Ishikawa (cell line): ENCODE data around the gene ADAM11.

Source experiments
- CEBPB ChIP-seq: IDR thresholded peaks from 2 replicates; pipeline ENCODE4 v1.6.1; 2012
- CREB1 ChIP-seq: IDR thresholded peaks from 2 replicates; pipeline ENCODE4 v1.6.1; 2012; ENCODE audit warnings: low read depth
- EGR1 ChIP-seq: IDR thresholded peaks from 2 replicates; pipeline ENCODE4 v1.6.1; 2012
- EP300 ChIP-seq: IDR thresholded peaks from 2 replicates; pipeline ENCODE4 v1.6.1; 2012; ENCODE audit warnings: borderline replicate concordance
- FOXM1 ChIP-seq: IDR thresholded peaks from 2 replicates; pipeline ENCODE4 v1.6.1; 2012; ENCODE audit warnings: low read depth, borderline replicate concordance
- NFIC ChIP-seq: IDR thresholded peaks from 2 replicates; pipeline ENCODE4 v1.6.1; 2012
- RAD21 ChIP-seq: IDR thresholded peaks from 2 replicates; pipeline ENCODE4 v1.6.1; 2012; ENCODE audit warnings: low read depth
- TAF1 ChIP-seq: IDR thresholded peaks from 2 replicates; pipeline ENCODE4 v1.6.1; 2012; ENCODE audit warnings: low read depth, mild to moderate bottlenecking
- TCF12 ChIP-seq: IDR thresholded peaks from 2 replicates; pipeline ENCODE4 v1.6.1; 2012; ENCODE audit warnings: low read depth
- TEAD4 ChIP-seq: IDR thresholded peaks from 2 replicates; pipeline ENCODE4 v1.6.1; 2012
- YY1 ChIP-seq: IDR thresholded peaks from 2 replicates; pipeline ENCODE4 v1.6.1; 2012; ENCODE audit warnings: low read depth
- ZBTB7A ChIP-seq: IDR thresholded peaks from 2 replicates; pipeline ENCODE4 v1.6.1; 2012; ENCODE audit warnings: low read depth
- TF ChIP-seq, protein P1 (sequence below): IDR thresholded peaks from 2 replicates; pipeline ENCODE4 v1.6.1; 2012
- TF ChIP-seq, protein P2 (sequence below): IDR thresholded peaks from 2 replicates; pipeline ENCODE4 v1.6.1; 2012
- TF ChIP-seq, protein P3 (sequence below): IDR thresholded peaks from 2 replicates; pipeline ENCODE4 v1.6.1; 2012; ENCODE audit warnings: low read depth, mild to moderate bottlenecking

ADAM11 gene

GRCh38 chr17:44775136-44775837, 16.5 kb downstream of the ADAM11 start:
- TF ChIP-seq YY1 (peak; percentile 69; the same call in 1 of the 2 replicates), TEAD4 (0 out of 2 replicates have a peak, but pooled peaks have one; percentile 18), TCF12 (no peak), CEBPB (no peak), TAF1 (peak; percentile 27; the same call in 1 of the 2 replicates), CREB1 (peak; percentile 50; the same call in 1 of the 2 replicates)
- TF ChIP-seq, protein P1, sequence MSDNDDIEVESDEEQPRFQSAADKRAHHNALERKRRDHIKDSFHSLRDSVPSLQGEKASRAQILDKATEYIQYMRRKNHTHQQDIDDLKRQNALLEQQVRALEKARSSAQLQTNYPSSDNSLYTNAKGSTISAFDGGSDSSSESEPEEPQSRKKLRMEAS = peak; percentile 96
- TF ChIP-seq, protein P2, sequence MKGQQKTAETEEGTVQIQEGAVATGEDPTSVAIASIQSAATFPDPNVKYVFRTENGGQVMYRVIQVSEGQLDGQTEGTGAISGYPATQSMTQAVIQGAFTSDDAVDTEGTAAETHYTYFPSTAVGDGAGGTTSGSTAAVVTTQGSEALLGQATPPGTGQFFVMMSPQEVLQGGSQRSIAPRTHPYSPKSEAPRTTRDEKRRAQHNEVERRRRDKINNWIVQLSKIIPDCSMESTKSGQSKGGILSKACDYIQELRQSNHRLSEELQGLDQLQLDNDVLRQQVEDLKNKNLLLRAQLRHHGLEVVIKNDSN = peak; percentile 19; the same call in 1 of the 2 replicates

GRCh38 chr17:44775838-44776621, 17.2 kb downstream of the ADAM11 start:
- TF ChIP-seq TEAD4 (no peak), ZBTB7A (no peak), CEBPB (no peak), EGR1 (no peak), TCF12 (no peak), TAF1 (no peak; the same call in 1 of the 2 replicates), CREB1 (no peak; the same call in 1 of the 2 replicates)
- TF ChIP-seq, protein P1 = no peak
- TF ChIP-seq, protein P3, sequence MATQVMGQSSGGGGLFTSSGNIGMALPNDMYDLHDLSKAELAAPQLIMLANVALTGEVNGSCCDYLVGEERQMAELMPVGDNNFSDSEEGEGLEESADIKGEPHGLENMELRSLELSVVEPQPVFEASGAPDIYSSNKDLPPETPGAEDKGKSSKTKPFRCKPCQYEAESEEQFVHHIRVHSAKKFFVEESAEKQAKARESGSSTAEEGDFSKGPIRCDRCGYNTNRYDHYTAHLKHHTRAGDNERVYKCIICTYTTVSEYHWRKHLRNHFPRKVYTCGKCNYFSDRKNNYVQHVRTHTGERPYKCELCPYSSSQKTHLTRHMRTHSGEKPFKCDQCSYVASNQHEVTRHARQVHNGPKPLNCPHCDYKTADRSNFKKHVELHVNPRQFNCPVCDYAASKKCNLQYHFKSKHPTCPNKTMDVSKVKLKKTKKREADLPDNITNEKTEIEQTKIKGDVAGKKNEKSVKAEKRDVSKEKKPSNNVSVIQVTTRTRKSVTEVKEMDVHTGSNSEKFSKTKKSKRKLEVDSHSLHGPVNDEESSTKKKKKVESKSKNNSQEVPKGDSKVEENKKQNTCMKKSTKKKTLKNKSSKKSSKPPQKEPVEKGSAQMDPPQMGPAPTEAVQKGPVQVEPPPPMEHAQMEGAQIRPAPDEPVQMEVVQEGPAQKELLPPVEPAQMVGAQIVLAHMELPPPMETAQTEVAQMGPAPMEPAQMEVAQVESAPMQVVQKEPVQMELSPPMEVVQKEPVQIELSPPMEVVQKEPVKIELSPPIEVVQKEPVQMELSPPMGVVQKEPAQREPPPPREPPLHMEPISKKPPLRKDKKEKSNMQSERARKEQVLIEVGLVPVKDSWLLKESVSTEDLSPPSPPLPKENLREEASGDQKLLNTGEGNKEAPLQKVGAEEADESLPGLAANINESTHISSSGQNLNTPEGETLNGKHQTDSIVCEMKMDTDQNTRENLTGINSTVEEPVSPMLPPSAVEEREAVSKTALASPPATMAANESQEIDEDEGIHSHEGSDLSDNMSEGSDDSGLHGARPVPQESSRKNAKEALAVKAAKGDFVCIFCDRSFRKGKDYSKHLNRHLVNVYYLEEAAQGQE = no peak
- TF ChIP-seq, protein P2 = no peak

GRCh38 chr17:44776628-44777393, 18.0 kb downstream of the ADAM11 start:
- TF ChIP-seq TCF12 (no peak), EP300 (no peak), TEAD4 (no peak), ZBTB7A (no peak), CREB1 (no peak), EGR1 (no peak), TAF1 (no peak), FOXM1 (no peak), YY1 (no peak), RAD21 (no peak), NFIC (no peak)
- TF ChIP-seq, protein P3 = no peak

DNA sequence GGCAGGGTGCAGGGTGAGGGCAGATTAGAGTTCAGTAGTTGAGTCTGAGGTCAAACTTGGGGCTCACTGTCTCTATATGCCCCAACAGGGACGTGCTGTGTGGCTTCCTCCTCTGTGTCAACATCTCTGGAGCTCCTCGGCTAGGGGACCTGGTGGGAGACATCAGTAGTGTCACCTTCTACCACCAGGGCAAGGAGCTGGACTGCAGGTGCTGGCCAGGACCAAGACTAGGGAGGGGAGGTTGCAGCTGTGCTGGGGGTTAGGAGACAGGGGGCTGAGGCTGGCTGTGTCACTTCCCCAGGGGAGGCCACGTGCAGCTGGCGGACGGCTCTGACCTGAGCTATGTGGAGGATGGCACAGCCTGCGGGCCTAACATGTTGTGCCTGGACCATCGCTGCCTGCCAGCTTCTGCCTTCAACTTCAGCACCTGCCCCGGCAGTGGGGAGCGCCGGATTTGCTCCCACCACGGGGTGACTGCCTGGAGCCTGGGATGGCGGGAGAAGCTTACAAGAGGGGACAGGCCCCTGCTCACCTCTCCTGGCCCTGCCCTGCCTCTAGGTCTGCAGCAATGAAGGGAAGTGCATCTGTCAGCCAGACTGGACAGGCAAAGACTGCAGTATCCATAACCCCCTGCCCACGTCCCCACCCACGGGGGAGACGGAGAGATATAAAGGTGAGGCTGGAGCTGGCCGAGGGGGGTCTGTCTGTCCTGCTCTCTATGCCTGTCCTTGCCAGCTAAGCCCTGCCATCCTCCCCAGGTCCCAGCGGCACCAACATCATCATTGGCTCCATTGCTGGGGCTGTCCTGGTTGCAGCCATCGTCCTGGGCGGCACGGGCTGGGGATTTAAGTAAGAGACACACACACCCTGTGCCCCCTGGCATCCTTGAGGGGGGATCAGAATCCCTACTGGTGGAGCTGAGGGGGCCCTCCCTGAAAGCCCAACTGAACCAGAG, 18.9 kb downstream of the ADAM11 start:
- TF ChIP-seq FOXM1 = no peak
- no peak for TF ChIP-seq YY1
- TF ChIP-seq, protein P1 = no peak
- TF ChIP-seq EGR1 = no peak
- TF ChIP-seq RAD21 = no peak
- TF ChIP-seq CEBPB = no peak
- TF ChIP-seq TCF12 = no peak
- no peak for TF ChIP-seq CREB1
- no peak for TF ChIP-seq TAF1
- TF ChIP-seq EP300 = no peak
- TF ChIP-seq NFIC = no peak
- no peak for TF ChIP-seq ZBTB7A
- TF ChIP-seq TEAD4 = no peak
- TF ChIP-seq, protein P3 = no peak
- TF ChIP-seq, protein P2 = no peak
